ENCODE results near the gene NGFR. TPM values are rescaled to one million over a fixed set of nuclear protein-coding genes. Genes with fewer than 3 reads are reported as not detected.
A peak's percentile ranks its signal among the peaks of the same experiment; 100 is the strongest.

The NGFR gene
- total RNA-seq, 1 experiment from 2014 or later: 1.6 TPM

- H3K36me3 ChIP-seq (ENCODE audit: control insufficient read depth, insufficient read depth, low read length): no peaks in the 10 kb centered on the region
- H3K27ac ChIP-seq (ENCODE audit: low read length): no peak overlapping the region
- H3K4me3 ChIP-seq (ENCODE audit: low read depth in 2 of 2, low read length in 2 of 2): no peak overlapping the region
- ATAC-seq: no peak
- CTCF ChIA-PET: interaction anchor here (0.7 kb wide), 1 partner anchor 39 kb away, joined by 3 read pairs; no protein-coding TSS in a partner anchor
- in situ Hi-C loops (cut with HindIII; ENCODE audit: low pct_unique_long_range_greater_than_20kb, low sequenced_read_pairs): no loop called here
- POLR2A ChIA-PET: no interaction called here
- no TSS peak for BruUV-seq (replicated peaks)
- DNase-seq (ENCODE audit: low read depth, low spot score): no peak
- H3K9me3 ChIP-seq (ENCODE audit: control insufficient read depth, insufficient read depth, low read depth, low read length): no peaks in the 10 kb centered on the region
- no peaks in the 10 kb centered on the region for H3K4me1 ChIP-seq (ENCODE audit: control insufficient read depth, insufficient read depth, low read length)
- intact Hi-C loops (cut with micrococcal nuclease; ENCODE audit: unreplicated experiment): no loop called here
- no peak for TF ChIP-seq TCF7L2 (IDR thresholded peaks at IDR 0.05; ENCODE audit: low read depth, low read length)
- TF ChIP-seq, protein P1, sequence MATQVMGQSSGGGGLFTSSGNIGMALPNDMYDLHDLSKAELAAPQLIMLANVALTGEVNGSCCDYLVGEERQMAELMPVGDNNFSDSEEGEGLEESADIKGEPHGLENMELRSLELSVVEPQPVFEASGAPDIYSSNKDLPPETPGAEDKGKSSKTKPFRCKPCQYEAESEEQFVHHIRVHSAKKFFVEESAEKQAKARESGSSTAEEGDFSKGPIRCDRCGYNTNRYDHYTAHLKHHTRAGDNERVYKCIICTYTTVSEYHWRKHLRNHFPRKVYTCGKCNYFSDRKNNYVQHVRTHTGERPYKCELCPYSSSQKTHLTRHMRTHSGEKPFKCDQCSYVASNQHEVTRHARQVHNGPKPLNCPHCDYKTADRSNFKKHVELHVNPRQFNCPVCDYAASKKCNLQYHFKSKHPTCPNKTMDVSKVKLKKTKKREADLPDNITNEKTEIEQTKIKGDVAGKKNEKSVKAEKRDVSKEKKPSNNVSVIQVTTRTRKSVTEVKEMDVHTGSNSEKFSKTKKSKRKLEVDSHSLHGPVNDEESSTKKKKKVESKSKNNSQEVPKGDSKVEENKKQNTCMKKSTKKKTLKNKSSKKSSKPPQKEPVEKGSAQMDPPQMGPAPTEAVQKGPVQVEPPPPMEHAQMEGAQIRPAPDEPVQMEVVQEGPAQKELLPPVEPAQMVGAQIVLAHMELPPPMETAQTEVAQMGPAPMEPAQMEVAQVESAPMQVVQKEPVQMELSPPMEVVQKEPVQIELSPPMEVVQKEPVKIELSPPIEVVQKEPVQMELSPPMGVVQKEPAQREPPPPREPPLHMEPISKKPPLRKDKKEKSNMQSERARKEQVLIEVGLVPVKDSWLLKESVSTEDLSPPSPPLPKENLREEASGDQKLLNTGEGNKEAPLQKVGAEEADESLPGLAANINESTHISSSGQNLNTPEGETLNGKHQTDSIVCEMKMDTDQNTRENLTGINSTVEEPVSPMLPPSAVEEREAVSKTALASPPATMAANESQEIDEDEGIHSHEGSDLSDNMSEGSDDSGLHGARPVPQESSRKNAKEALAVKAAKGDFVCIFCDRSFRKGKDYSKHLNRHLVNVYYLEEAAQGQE (IDR thresholded peaks at IDR 0.05; ENCODE audit: insufficient read depth in 1 of 2, low read depth in 2 of 2, low read length in 1 of 2): no peak
- TF ChIP-seq POLR2AphosphoS5 (IDR thresholded peaks at IDR 0.05; ENCODE audit: low read depth, low read length): no peak
- TF ChIP-seq SIN3A (IDR thresholded peaks at IDR 0.05; ENCODE audit: borderline replicate concordance, insufficient read depth, low read depth, low read length): no peak
- TF ChIP-seq, protein P2, sequence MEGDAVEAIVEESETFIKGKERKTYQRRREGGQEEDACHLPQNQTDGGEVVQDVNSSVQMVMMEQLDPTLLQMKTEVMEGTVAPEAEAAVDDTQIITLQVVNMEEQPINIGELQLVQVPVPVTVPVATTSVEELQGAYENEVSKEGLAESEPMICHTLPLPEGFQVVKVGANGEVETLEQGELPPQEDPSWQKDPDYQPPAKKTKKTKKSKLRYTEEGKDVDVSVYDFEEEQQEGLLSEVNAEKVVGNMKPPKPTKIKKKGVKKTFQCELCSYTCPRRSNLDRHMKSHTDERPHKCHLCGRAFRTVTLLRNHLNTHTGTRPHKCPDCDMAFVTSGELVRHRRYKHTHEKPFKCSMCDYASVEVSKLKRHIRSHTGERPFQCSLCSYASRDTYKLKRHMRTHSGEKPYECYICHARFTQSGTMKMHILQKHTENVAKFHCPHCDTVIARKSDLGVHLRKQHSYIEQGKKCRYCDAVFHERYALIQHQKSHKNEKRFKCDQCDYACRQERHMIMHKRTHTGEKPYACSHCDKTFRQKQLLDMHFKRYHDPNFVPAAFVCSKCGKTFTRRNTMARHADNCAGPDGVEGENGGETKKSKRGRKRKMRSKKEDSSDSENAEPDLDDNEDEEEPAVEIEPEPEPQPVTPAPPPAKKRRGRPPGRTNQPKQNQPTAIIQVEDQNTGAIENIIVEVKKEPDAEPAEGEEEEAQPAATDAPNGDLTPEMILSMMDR (IDR thresholded peaks at IDR 0.05): no peak
- no peaks in the 10 kb centered on the region for H3K27me3 ChIP-seq (ENCODE audit: control insufficient read depth, insufficient read depth, low read length)
These were observed 25.0 kb upstream of the NGFR start for GRCh38 chr17:49469831-49470810.

GRCh38 chr17:49471089-49471683, 23.9 kb upstream of the NGFR start:
- Histone ChIP-seq H3K36me3 (ENCODE audit: control insufficient read depth, insufficient read depth, low read length) (no peaks in the 10 kb centered on the region), H3K27ac (ENCODE audit: low read length) (no peak overlapping the region), H3K4me3 (ENCODE audit: low read depth in 2 of 2, low read length in 2 of 2) (no peak overlapping the region), H3K9me3 (ENCODE audit: control insufficient read depth, insufficient read depth, low read depth, low read length) (no peaks in the 10 kb centered on the region), H3K4me1 (ENCODE audit: control insufficient read depth, insufficient read depth, low read length) (no peaks in the 10 kb centered on the region), H3K27me3 (ENCODE audit: control insufficient read depth, insufficient read depth, low read length) (no peaks in the 10 kb centered on the region)
- ATAC-seq (peak; percentile 18), DNase-seq (ENCODE audit: low read depth, low spot score) (no peak)
- ChIA-PET POLR2A (no interaction called here), CTCF (no interaction called here)
- TF ChIP-seq, protein P1 (IDR thresholded peaks at IDR 0.05; ENCODE audit: insufficient read depth in 1 of 2, low read depth in 2 of 2, low read length in 1 of 2): no peak
- no peak for TF ChIP-seq TCF7L2 (IDR thresholded peaks at IDR 0.05; ENCODE audit: low read depth, low read length)
- TF ChIP-seq, protein P2 (IDR thresholded peaks at IDR 0.05): no peak
- TF ChIP-seq POLR2AphosphoS5 (IDR thresholded peaks at IDR 0.05; ENCODE audit: low read depth, low read length): no peak
- TF ChIP-seq SIN3A (IDR thresholded peaks at IDR 0.05; ENCODE audit: borderline replicate concordance, insufficient read depth, low read depth, low read length): no peak
- in situ Hi-C loops (cut with HindIII; ENCODE audit: low pct_unique_long_range_greater_than_20kb, low sequenced_read_pairs) (no loop called here), intact Hi-C loops (cut with micrococcal nuclease; ENCODE audit: unreplicated experiment) (no loop called here)
- BruUV-seq (replicated peaks): no TSS peak
